Liver (tissue), 9 donors: ENCODE data around the gene SYT15. TPM values are rescaled to one million over a fixed set of nuclear protein-coding genes. Genes with fewer than 3 reads are reported as not detected.
A peak's percentile ranks its signal among the peaks of the same experiment; 100 is the strongest.

ENCODE experiments used
- DNase-seq: peaks from one replicate; pipeline ENCODE4 v3.0.0-alpha.2; 2017; ENCODE audit warnings: low spot score
- H3K27ac ChIP-seq, 2 donors: one replicate each; pipeline ENCODE4 v1.7.0; 2013; ENCODE audit warnings: inconsistent platforms in 2 of 2, low read length in 2 of 2, control low read depth in 1 of 2, low read depth in 1 of 2, mild to moderate bottlenecking in 1 of 2
- H3K27me3 ChIP-seq, 4 donors: one replicate each; pipeline versions ENCODE4 v1.6.1 to v1.7.0; 2013; ENCODE audit warnings: low read length in 3 of 4, inconsistent platforms in 1 of 4, mild to moderate bottlenecking in 1 of 4, moderate library complexity in 1 of 4; ENCODE audit not compliant: control insufficient read depth in 4 of 4, insufficient read depth in 4 of 4
- H3K36me3 ChIP-seq, 4 donors: one replicate each; pipeline versions ENCODE4 v1.6.1 to v1.7.0; 2013; ENCODE audit warnings: low read length in 3 of 4, mild to moderate bottlenecking in 3 of 4, low read depth in 1 of 4, moderate library complexity in 1 of 4; ENCODE audit not compliant: control insufficient read depth in 4 of 4, insufficient read depth in 3 of 4
- H3K4me1 ChIP-seq, 4 donors: one replicate each; pipeline versions ENCODE4 v1.6.1 to v1.7.0; 2013; ENCODE audit warnings: low read length in 3 of 4, mild to moderate bottlenecking in 3 of 4, moderate library complexity in 1 of 4; ENCODE audit not compliant: control insufficient read depth in 4 of 4, insufficient read depth in 4 of 4
- H3K4me3 ChIP-seq, 3 donors: one replicate each; pipeline versions ENCODE4 v1.6.1 to v1.7.0; 2013; ENCODE audit warnings: low read length in 3 of 3, control low read depth in 1 of 3, low read depth in 1 of 3, mild to moderate bottlenecking in 1 of 3
- H3K9ac ChIP-seq, 2 donors: one replicate each; pipeline ENCODE4 v1.7.0; 2013; ENCODE audit warnings: low read length in 2 of 2, mild to moderate bottlenecking in 2 of 2, moderate library complexity in 2 of 2, control low read depth in 1 of 2, low read depth in 1 of 2
- H3K9me3 ChIP-seq, 4 donors: one replicate each; pipeline versions ENCODE4 v1.6.1 to v1.7.0; 2013; ENCODE audit warnings: low read length in 3 of 4; ENCODE audit not compliant: control insufficient read depth in 4 of 4
- CTCF ChIP-seq: fragments of 150-350 bp; IDR thresholded peaks from 2 replicates; pipeline ENCODE4 v1.5.1; 2017; ENCODE audit warnings: improper control_type of control experiment, low read depth, low read length; ENCODE audit not compliant: missing input control
- EGR1 ChIP-seq, 2 donors: IDR thresholded peaks; 2 replicates each; pipeline ENCODE4 v1.6.1; 2016 to 2018; ENCODE audit warnings: antibody characterized with exemption in 2 of 2, low read depth in 2 of 2
- FOXA1 ChIP-seq: IDR thresholded peaks from 2 replicates; pipeline ENCODE4 v1.6.1; 2016; ENCODE audit warnings: antibody characterized with exemption
- GABPA ChIP-seq, 2 donors: IDR thresholded peaks in 1 of 2; conservative IDR thresholded peaks in 1 of 2; 2 replicates each; pipeline ENCODE4 v1.6.1; 2016; ENCODE audit warnings: antibody characterized with exemption in 2 of 2, mild to moderate bottlenecking in 1 of 2, moderate library complexity in 1 of 2
- JUND ChIP-seq, 2 donors: IDR thresholded peaks; 2 replicates each; pipeline ENCODE4 v1.6.1; 2016; ENCODE audit warnings: antibody characterized with exemption in 2 of 2
- RAD21 ChIP-seq, 2 donors: IDR thresholded peaks; 2 replicates each; pipeline ENCODE4 v1.6.1; 2016; ENCODE audit warnings: antibody characterized with exemption in 2 of 2, mild to moderate bottlenecking in 2 of 2
- RXRA ChIP-seq, 2 donors: IDR thresholded peaks; 2 replicates each; pipeline ENCODE4 v1.6.1; 2017 to 2018; ENCODE audit warnings: antibody characterized with exemption in 2 of 2, mild to moderate bottlenecking in 1 of 2
- SP1 ChIP-seq: IDR thresholded peaks from 2 replicates; pipeline ENCODE4 v1.6.1; 2018; ENCODE audit warnings: antibody characterized with exemption, mild to moderate bottlenecking
- YY1 ChIP-seq: IDR thresholded peaks from 2 replicates; pipeline ENCODE4 v1.6.1; 2016; ENCODE audit warnings: antibody characterized with exemption, mild to moderate bottlenecking
- WGBS: extraction: QIAGEN DNeasy Blood & Tissue Kit; methylation state at CpG from one replicate; pipeline ENCODE4 v1.1.7; 2013; 5-methylcytosine and 5-hydroxymethylcytosine counted together
- polyA plus RNA-seq, 2 donors: library from polyadenylated mRNA; stranded (reverse) in 1 of 2; unstranded in 1 of 2; fragments of 200-250 nt in 1 of 2; fragments of >200 nt in 1 of 2; fragmentation: Nextera tagmentation in 1 of 2; extraction: Ambion mirVana in 1 of 2; gene quantifications; one replicate each; pipeline versions ENCODE4 v1.2.1 to v1.2.3, GENCODE V29; 2013 to 2015
- total RNA-seq, 2 donors: library from RNA; depleted of rRNA; stranded (reverse); fragments of >200 nt; gene quantifications; one replicate each; pipeline ENCODE4 v1.2.3, GENCODE V29; 2014
- donor health status: healthy.
- donor health status: healthy.
- donor health status: healthy.
- donor health status: healthy.
- donor health status: healthy.

The SYT15 gene
- total and polyA plus RNA-seq, 4 donors: 0.35 to 1.8 (median 0.78) TPM

- no peak for DNase-seq
- H3K9ac ChIP-seq: no peak overlapping the region
- H3K27me3 ChIP-seq: no peaks in the 10 kb centered on the region
- peak; percentile 18 for TF ChIP-seq CTCF
- no peak for TF ChIP-seq RXRA (IDR thresholded peaks at IDR 0.05)
- H3K4me1 ChIP-seq: peaks cover 0 to 2% (median 0%) of the 10 kb centered on the region in 4 donors
- no peak overlapping the region for H3K4me3 ChIP-seq
- WGBS: 65% methylated on average over 3 of the region's 3 CpGs
- H3K27ac ChIP-seq: no peak overlapping the region
- no peaks in the 10 kb centered on the region for H3K9me3 ChIP-seq
- H3K36me3 ChIP-seq: no peaks in the 10 kb centered on the region
Measured at GRCh38 chr10:46544989-46545791, 33.7 kb upstream of the SYT15 start.

- H3K27me3 ChIP-seq: no peaks in the 10 kb centered on the region
- no peak overlapping the region for H3K27ac ChIP-seq
- peaks cover 0 to 2% (median 0%) of the 10 kb centered on the region in 4 donors for H3K4me1 ChIP-seq
- H3K9me3 ChIP-seq: no peaks in the 10 kb centered on the region
- DNase-seq: no peak
- 77% methylated on average over 5 of the region's 5 CpGs for WGBS
- H3K36me3 ChIP-seq: no peaks in the 10 kb centered on the region
- TF ChIP-seq RAD21 (IDR thresholded peaks at IDR 0.05): no peak
- no peak for TF ChIP-seq EGR1 (IDR thresholded peaks at IDR 0.05; ENCODE audit: low read depth in 2 of 2)
- no peak for TF ChIP-seq CTCF
- TF ChIP-seq JUND (IDR thresholded peaks at IDR 0.05): no peak
- TF ChIP-seq SP1: no peak
- no peak for TF ChIP-seq FOXA1
- no peak for TF ChIP-seq GABPA (IDR thresholded peaks at IDR 0.05 in 1 of 2, conservative IDR thresholded peaks at IDR 0.05 in 1 of 2)
- no peak for TF ChIP-seq YY1
- H3K4me3 ChIP-seq: no peak overlapping the region
- H3K9ac ChIP-seq: no peak overlapping the region
Measured at GRCh38 chr10:46545861-46546590, 32.9 kb upstream of the SYT15 start.
